Fibroblast of skin of left biceps (primary cell): ENCODE data around the gene NIP7.

Experiments used
- DNase-seq, 2 experiments: peaks; one replicate each; pipeline ENCODE4 v3.0.0-alpha.2; 2013; ENCODE audit warnings: low read depth in 2 of 2

Gene NIP7

GRCh38 chr16:69318911-69319289, 20.7 kb upstream of the NIP7 start:
- DNase-seq = no peak

- no peak for DNase-seq
Observed at GRCh38 chr16:69319381-69319780, 20.2 kb upstream of the NIP7 start.

GRCh38 chr16:69319826-69320739, 19.5 kb upstream of the NIP7 start:
- DNase-seq = no peak

GRCh38 chr16:69320740-69321073, 18.9 kb upstream of the NIP7 start:
- DNase-seq = no peak

- no peak for DNase-seq
Observed at GRCh38 chr16:69321080-69321479, 18.5 kb upstream of the NIP7 start.

- DNase-seq = no peak
Observed at GRCh38 chr16:69322343-69322742, 17.2 kb upstream of the NIP7 start.

- no peak for DNase-seq
Observed at GRCh38 chr16:69323415-69323814, 16.2 kb upstream of the NIP7 start.

GRCh38 chr16:69324013-69324531, 15.5 kb upstream of the NIP7 start:
- no peak for DNase-seq

GRCh38 chr16:69324585-69325253, 14.9 kb upstream of the NIP7 start:
- DNase-seq = no peak

- DNase-seq = no peak
Observed at GRCh38 chr16:69325784-69326171, 13.8 kb upstream of the NIP7 start.

- no peak for DNase-seq
Observed at GRCh38 chr16:69326172-69326873, 13.2 kb upstream of the NIP7 start.

- no peak for DNase-seq
Observed at GRCh38 chr16:69327585-69328310, 11.8 kb upstream of the NIP7 start.

GRCh38 chr16:69328854-69329316, 10.7 kb upstream of the NIP7 start:
- DNase-seq = no peak

- no peak for DNase-seq
Observed at GRCh38 chr16:69329369-69330285, 9.9 kb upstream of the NIP7 start.

- DNase-seq = peak; percentile 70 to 72
Observed at GRCh38 chr16:69330286-69331109, 9.1 kb upstream of the NIP7 start, which contains the start of gene PDF. PDF (minus strand) TSS chr16:69330588; CDS start chr16:69330570, 18 bp downstream.

GRCh38 chr16:69334696-69335095, 4.9 kb upstream of the NIP7 start:
- DNase-seq = no peak

- no peak for DNase-seq
Observed at GRCh38 chr16:69338557-69339288, 849 bp upstream of the NIP7 start.

GRCh38 chr16:69340095-69340644, 598 bp downstream of the NIP7 start:
- no peak for DNase-seq

- DNase-seq = no peak
Observed at GRCh38 chr16:69344171-69344570, 4.6 kb downstream of the NIP7 start.
